NCI-H446 treated with DMSO at 0.1 percent for 48 hours (cell line): ENCODE results near the gene PRDM2.

Experiments used
- DNase-seq: peaks from one replicate; lab custom pipeline; 2025; lab: John Stamatoyannopoulos, UW

PRDM2 gene

GRCh38 chr1:13732971-13733667 is 33.1 kb downstream of the PRDM2 start:
- DNase-seq = no peak

GRCh38 chr1:13733711-13734110 is 33.7 kb downstream of the PRDM2 start:
- DNase-seq = no peak

GRCh38 chr1:13735168-13735930 is 35.4 kb downstream of the PRDM2 start:
- DNase-seq = no peak

- no peak for DNase-seq
Measured at GRCh38 chr1:13737398-13737797, 37.4 kb downstream of the PRDM2 start.

GRCh38 chr1:13746342-13746741 is 46.4 kb downstream of the PRDM2 start:
- no peak for DNase-seq

- peak; percentile 92 for DNase-seq
Measured at GRCh38 chr1:13748610-13749505, 48.9 kb downstream of the PRDM2 start.

GRCh38 chr1:13749543-13750341 is 49.8 kb downstream of the PRDM2 start:
- no peak for DNase-seq

- no peak for DNase-seq
Measured at GRCh38 chr1:13751458-13751871, 51.5 kb downstream of the PRDM2 start.

- DNase-seq = no peak
Measured at GRCh38 chr1:13751985-13752384, 52.0 kb downstream of the PRDM2 start.

GRCh38 chr1:13752852-13753251 is 52.9 kb downstream of the PRDM2 start:
- no peak for DNase-seq

GRCh38 chr1:13753636-13754402 is 53.8 kb downstream of the PRDM2 start:
- DNase-seq = no peak

- no peak for DNase-seq
Measured at GRCh38 chr1:13754510-13755103, 54.6 kb downstream of the PRDM2 start.

- no peak for DNase-seq
Measured at GRCh38 chr1:13756557-13757315, 56.7 kb downstream of the PRDM2 start.

GRCh38 chr1:13757693-13758092 is 57.7 kb downstream of the PRDM2 start:
- DNase-seq = no peak

GRCh38 chr1:13759072-13759471 is 59.1 kb downstream of the PRDM2 start:
- DNase-seq = no peak

- DNase-seq = no peak
Measured at GRCh38 chr1:13760340-13760739, 60.4 kb downstream of the PRDM2 start.

- DNase-seq = no peak
Measured at GRCh38 chr1:13760921-13761320, 60.9 kb downstream of the PRDM2 start.

GRCh38 chr1:13761883-13762282 is 61.9 kb downstream of the PRDM2 start:
- no peak for DNase-seq

GRCh38 chr1:13762642-13763041 is 62.7 kb downstream of the PRDM2 start:
- DNase-seq = no peak

GRCh38 chr1:13763222-13763621 is 63.2 kb downstream of the PRDM2 start:
- DNase-seq = no peak
